RWPE1 (cell line): ENCODE results near the gene CDKN2AIPNL.
A peak's percentile ranks its signal among the peaks of the same experiment; 100 is the strongest.

Source experiments
- CTCF ChIA-PET: fragments of 350-600 bp; sonication (Branson Sonifier 250); formaldehyde crosslinking; extraction: SDS; loops from one replicate; lab custom pipeline; 2021; lab: Yijun Ruan, JAX
- POLR2A ChIA-PET: fragments of 400-600 bp; formaldehyde crosslinking; extraction: SDS; loops from one replicate; lab custom pipeline; 2020; ENCODE audit warnings: antibody characterized with exemption; ENCODE audit not compliant: low non-redundant PET; lab: Yijun Ruan, JAX
- DNase-seq: peaks from one replicate; pipeline ENCODE4 v3.0.0; 2012; ENCODE audit warnings: low spot score
- H3K27ac ChIP-seq: fragments of 450-650 bp; 2 replicates; pipeline ENCODE4 v1.5.1; 2017
- TF ChIP-seq, protein P1 (sequence below): fragments of 450-650 bp; conservative IDR thresholded peaks from 2 replicates; pipeline ENCODE4 v1.5.1; 2017; ENCODE audit warnings: low read depth, mild to moderate bottlenecking

Gene CDKN2AIPNL

GRCh38 chr5:134413046-134413445 lies 1.4 kb upstream of the CDKN2AIPNL start:
- TF ChIP-seq, protein P1, sequence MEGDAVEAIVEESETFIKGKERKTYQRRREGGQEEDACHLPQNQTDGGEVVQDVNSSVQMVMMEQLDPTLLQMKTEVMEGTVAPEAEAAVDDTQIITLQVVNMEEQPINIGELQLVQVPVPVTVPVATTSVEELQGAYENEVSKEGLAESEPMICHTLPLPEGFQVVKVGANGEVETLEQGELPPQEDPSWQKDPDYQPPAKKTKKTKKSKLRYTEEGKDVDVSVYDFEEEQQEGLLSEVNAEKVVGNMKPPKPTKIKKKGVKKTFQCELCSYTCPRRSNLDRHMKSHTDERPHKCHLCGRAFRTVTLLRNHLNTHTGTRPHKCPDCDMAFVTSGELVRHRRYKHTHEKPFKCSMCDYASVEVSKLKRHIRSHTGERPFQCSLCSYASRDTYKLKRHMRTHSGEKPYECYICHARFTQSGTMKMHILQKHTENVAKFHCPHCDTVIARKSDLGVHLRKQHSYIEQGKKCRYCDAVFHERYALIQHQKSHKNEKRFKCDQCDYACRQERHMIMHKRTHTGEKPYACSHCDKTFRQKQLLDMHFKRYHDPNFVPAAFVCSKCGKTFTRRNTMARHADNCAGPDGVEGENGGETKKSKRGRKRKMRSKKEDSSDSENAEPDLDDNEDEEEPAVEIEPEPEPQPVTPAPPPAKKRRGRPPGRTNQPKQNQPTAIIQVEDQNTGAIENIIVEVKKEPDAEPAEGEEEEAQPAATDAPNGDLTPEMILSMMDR: no peak
- DNase-seq: no peak
- H3K27ac ChIP-seq: peak overlapping the region; percentile 80
- POLR2A ChIA-PET: interaction anchor here (1.2 kb wide), 1 partner anchor 41 kb away, joined by 4 read pairs; the partner anchor contains the start of gene UBE2B
- CTCF ChIA-PET: interaction anchor here (1.6 kb wide), 1 partner anchor 124 kb away, joined by 4 read pairs; no protein-coding TSS in a partner anchor

DNA sequence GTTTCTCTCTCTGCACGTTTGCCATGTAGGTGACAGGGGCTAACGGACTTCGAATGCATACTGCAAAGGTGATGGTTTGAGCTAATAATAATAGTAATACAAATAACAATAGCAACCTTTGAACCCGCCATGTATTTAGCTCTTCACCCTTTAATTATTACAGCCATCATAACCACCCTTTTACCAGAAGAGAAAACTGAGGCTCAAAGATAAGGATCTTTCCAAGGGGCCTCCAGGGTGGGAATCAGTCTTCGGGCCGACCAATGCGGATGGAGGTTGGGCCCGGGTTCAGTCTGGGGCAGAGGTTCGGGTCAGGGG lies 494 bp downstream of the CDKN2AIPNL start:
- no peak for DNase-seq
- H3K27ac ChIP-seq: peak overlapping the region; percentile 80
- TF ChIP-seq, protein P1: no peak
- ChIA-PET POLR2A (interaction anchor here (0.7 to 1.5 kb wide), 5 partner anchors 25 to 115 kb away, joined by 3 to 6 read pairs (median 3); no protein-coding TSS in a partner anchor), CTCF (interaction anchor here (0.6 to 3.5 kb wide), 21 partner anchors 9 to 1619 kb away, joined by 3 to 34 read pairs (median 4); partner anchors contain the start of gene JADE2)

GRCh38 chr5:134410822-134411221 lies 859 bp downstream of the CDKN2AIPNL start:
- CTCF ChIA-PET: interaction anchor here (0.6 to 3.5 kb wide), 16 partner anchors 9 to 167 kb away, joined by 3 to 34 read pairs (median 5); partner anchors contain the start of gene JADE2
- no peak for DNase-seq
- POLR2A ChIA-PET: interaction anchor here (0.7 to 1.5 kb wide), 4 partner anchors 25 to 115 kb away, joined by 3 to 6 read pairs (median 3); no protein-coding TSS in a partner anchor
- no peak overlapping the region for H3K27ac ChIP-seq
- TF ChIP-seq, protein P1: no peak

GRCh38 chr5:134409321-134409720 lies 2.4 kb downstream of the CDKN2AIPNL start:
- ChIA-PET CTCF (interaction anchor here (0.6 to 3.5 kb wide), 3 partner anchors 100 to 169 kb away, joined by 3 to 34 read pairs (median 3); partner anchors contain the start of gene JADE2), POLR2A (no interaction called here)
- no peak overlapping the region for H3K27ac ChIP-seq
- no peak for DNase-seq
- TF ChIP-seq, protein P1: no peak

GRCh38 chr5:134406390-134406789 lies 5.3 kb downstream of the CDKN2AIPNL start:
- DNase-seq: no peak
- ChIA-PET POLR2A (no interaction called here), CTCF (interaction anchor here (0.6 to 1.0 kb wide), 2 partner anchors 104 to 181 kb away, joined by 3 read pairs; no protein-coding TSS in a partner anchor)
- no peak overlapping the region for H3K27ac ChIP-seq
- TF ChIP-seq, protein P1: no peak

DNA sequence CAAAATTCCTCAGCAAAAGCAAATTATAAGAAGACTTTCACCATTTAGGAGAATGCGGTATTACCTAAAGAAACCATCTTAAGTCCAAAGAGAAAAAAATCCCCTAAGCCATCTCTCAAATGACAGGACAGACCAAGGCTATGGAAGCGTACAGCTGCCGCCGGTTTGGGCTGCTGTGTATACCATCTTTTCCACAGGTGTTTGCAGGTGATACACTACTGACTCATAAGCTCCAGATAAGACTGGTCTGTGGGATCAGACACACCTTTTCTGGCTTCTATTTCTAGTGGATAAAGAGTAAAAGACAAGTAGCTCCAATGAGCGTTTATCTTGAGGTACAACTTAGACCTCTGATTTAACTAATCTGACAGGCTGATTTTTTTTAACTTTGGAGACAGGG lies 7.7 kb downstream of the CDKN2AIPNL start:
- peak overlapping the region; percentile 42 for H3K27ac ChIP-seq
- peak; percentile 81 for DNase-seq
- TF ChIP-seq, protein P1: no peak
- CTCF ChIA-PET: interaction anchor here (0.7 kb wide), 2 partner anchors 11 to 183 kb away, joined by 3 to 4 read pairs; no protein-coding TSS in a partner anchor
- POLR2A ChIA-PET: interaction anchor here (0.6 to 1.4 kb wide), 2 partner anchors 32 to 122 kb away, joined by 3 read pairs; no protein-coding TSS in a partner anchor
